Hematopoietic multipotent progenitor cell treated with erythropoietin and hydrocortisone succinate and interleukin-3 and kit ligand, for 8 days (in vitro differentiated cells): ENCODE measurements around the gene FAP.

ENCODE experiments used
- DNase-seq: peaks from one replicate; pipeline ENCODE4 v3.0.0-alpha.2; 2015

FAP gene

GRCh38 chr2:162184821-162185450, 58.3 kb downstream of the FAP start:
- no peak for DNase-seq

GRCh38 chr2:162184359-162184758, 58.9 kb downstream of the FAP start:
- DNase-seq: no peak

GRCh38 chr2:162182395-162182794, 60.9 kb downstream of the FAP start:
- no peak for DNase-seq

GRCh38 chr2:162177301-162177700, 65.9 kb downstream of the FAP start:
- DNase-seq: no peak

- no peak for DNase-seq
Measured at GRCh38 chr2:162175714-162176113, 67.5 kb downstream of the FAP start.

- DNase-seq: no peak
Measured at GRCh38 chr2:162174746-162175145, 68.5 kb downstream of the FAP start.

- no peak for DNase-seq
Measured at GRCh38 chr2:162172802-162173370, 70.4 kb downstream of the FAP start.

GRCh38 chr2:162166745-162167144, 76.5 kb downstream of the FAP start:
- no peak for DNase-seq

GRCh38 chr2:162166174-162166573, 77.1 kb downstream of the FAP start:
- DNase-seq: no peak

- DNase-seq: no peak
Measured at GRCh38 chr2:162164802-162165201, 78.4 kb downstream of the FAP start.

- DNase-seq: no peak
Measured at GRCh38 chr2:162159446-162159845, 83.8 kb downstream of the FAP start.

GRCh38 chr2:162156149-162156548, 87.1 kb downstream of the FAP start:
- no peak for DNase-seq

GRCh38 chr2:162155093-162155492, 88.2 kb downstream of the FAP start:
- DNase-seq: no peak

- peak; percentile 68 for DNase-seq
Measured at GRCh38 chr2:162153608-162154224, 89.5 kb downstream of the FAP start.

GRCh38 chr2:162152147-162152546, 91.1 kb downstream of the FAP start, which contains the start of gene GCG:
TSS of gene GCG (minus strand) at chr2:162152247. CDS start at chr2:162149178, 3,069 bp downstream.
- DNase-seq: no peak

GRCh38 chr2:162149940-162150339, 93.3 kb downstream of the FAP start:
- DNase-seq: no peak

- DNase-seq: no peak
Measured at GRCh38 chr2:162149466-162149865, 93.8 kb downstream of the FAP start.

- DNase-seq: no peak
Measured at GRCh38 chr2:162148956-162149355, 94.3 kb downstream of the FAP start.

- DNase-seq: no peak
Measured at GRCh38 chr2:162143969-162144368, 99.3 kb downstream of the FAP start.

GRCh38 chr2:162138310-162138709, 104.9 kb downstream of the FAP start:
- no peak for DNase-seq

- peak; percentile 16 for DNase-seq
Measured at GRCh38 chr2:162127422-162127821, 115.8 kb downstream of the FAP start.

GRCh38 chr2:162126527-162126926, 116.7 kb downstream of the FAP start:
- no peak for DNase-seq

- DNase-seq: peak; percentile 6
Measured at GRCh38 chr2:162126111-162126519, 117.1 kb downstream of the FAP start.

GRCh38 chr2:162125138-162125537, 118.1 kb downstream of the FAP start:
- no peak for DNase-seq
